GM19468 (cell line): ENCODE measurements around the gene TMEM89.

Source experiments
- ATAC-seq: cut with Tn5 transposase; IDR thresholded peaks from one replicate; pipeline ENCODE4 v1.9.1; 2021; ENCODE audit warnings: mild to moderate bottlenecking, moderate library complexity, moderate number of reproducible peaks; ENCODE audit not compliant: unreplicated experiment; ENCODE audit errors: extremely low read depth

The TMEM89 gene

GRCh38 chr3:48594417-48595049, 27.0 kb downstream of the TMEM89 start:
- ATAC-seq: no peak

GRCh38 chr3:48593337-48593736, 28.2 kb downstream of the TMEM89 start:
- no peak for ATAC-seq

GRCh38 chr3:48592519-48593087, 29.0 kb downstream of the TMEM89 start:
- no peak for ATAC-seq

GRCh38 chr3:48591886-48592518, 29.6 kb downstream of the TMEM89 start:
- no peak for ATAC-seq

GRCh38 chr3:48591436-48591835, 30.1 kb downstream of the TMEM89 start:
- ATAC-seq: no peak

- no peak for ATAC-seq
Measured at GRCh38 chr3:48588230-48588629, 33.3 kb downstream of the TMEM89 start.

GRCh38 chr3:48587686-48588085, 33.9 kb downstream of the TMEM89 start:
- no peak for ATAC-seq

GRCh38 chr3:48585411-48585810, 36.2 kb downstream of the TMEM89 start:
- ATAC-seq: no peak

DNA sequence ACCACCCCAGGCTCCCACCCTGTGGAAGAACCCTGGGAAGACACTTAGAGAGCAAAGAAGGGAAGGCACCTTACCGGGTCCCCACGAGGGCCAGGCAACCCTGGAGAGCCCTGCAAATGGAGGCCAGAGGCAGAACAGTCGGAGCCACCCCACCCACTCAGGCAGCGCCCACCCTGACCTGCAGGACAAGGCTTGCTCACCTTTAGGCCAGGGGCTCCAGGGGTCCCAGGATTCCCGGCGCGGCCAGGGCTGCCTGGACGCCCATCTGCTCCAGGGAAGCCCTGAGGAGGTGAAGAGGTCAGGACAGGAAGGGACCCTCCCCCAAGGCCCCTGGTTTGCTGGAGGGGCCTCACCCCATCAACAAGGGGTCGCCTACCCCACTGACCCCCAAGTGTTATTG, 36.7 kb downstream of the TMEM89 start:
- no peak for ATAC-seq

- ATAC-seq: no peak
Measured at GRCh38 chr3:48581621-48582481, 39.7 kb downstream of the TMEM89 start.

GRCh38 chr3:48576647-48577046, 44.9 kb downstream of the TMEM89 start:
- no peak for ATAC-seq

GRCh38 chr3:48575366-48575765, 46.2 kb downstream of the TMEM89 start:
- ATAC-seq: no peak

GRCh38 chr3:48573973-48574585, 47.5 kb downstream of the TMEM89 start:
- no peak for ATAC-seq

DNA sequence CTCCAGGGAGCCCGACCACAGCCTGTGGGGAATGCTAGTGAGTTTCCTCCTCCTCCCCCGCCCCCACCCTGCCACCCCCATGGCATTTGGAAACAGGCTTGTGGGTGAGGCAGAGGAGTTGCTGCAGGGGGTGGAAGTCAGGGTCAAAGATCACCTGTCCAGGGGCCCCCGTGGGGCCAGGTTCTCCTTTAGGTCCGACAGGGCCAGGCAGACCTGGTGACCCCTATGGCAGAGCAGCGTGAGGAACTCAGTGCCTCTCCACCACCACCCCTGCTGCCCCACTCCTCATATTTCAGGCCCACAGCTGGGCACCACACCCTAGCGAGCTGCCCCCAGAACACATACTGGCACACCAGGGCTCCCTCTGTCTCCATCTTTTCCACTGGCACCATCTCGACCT, 49.1 kb downstream of the TMEM89 start:
- no peak for ATAC-seq

DNA sequence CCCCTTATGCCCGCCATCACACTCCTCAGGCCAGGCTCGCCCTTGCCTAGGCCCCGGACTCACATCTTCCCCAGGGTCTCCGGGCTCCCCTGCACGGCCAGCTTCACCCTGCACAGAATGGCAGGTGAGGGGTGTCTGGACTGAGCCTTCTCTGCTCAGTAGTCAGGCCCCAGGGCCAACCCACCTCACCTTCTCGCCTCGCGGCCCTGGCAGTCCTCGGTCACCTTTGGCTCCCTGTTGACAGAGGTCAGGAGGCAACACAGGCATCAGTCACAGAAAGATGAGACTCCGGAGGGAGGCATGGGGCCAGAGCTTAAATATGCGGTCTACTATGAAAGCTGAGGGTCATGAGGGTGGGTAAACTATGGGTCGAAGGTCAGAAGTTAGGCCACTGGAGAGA, 49.6 kb downstream of the TMEM89 start:
- no peak for ATAC-seq
